Measurements from ENCODE around the gene ZNF821. TPM values are rescaled to one million over a fixed set of nuclear protein-coding genes. Genes with fewer than 3 reads are reported as not detected.

ZNF821 gene
- total RNA-seq, 6 experiments from 2014 or later = 4.1 to 6.2 (median 4.7) TPM

GRCh38 chr16:71894921-71895678 is 11.1 kb upstream of the ZNF821 start, which contains the start of gene IST1:
TSS of gene IST1 (plus strand) at chr16:71895531. CDS start at chr16:71915641, 20,110 bp downstream.
- DNase-seq = peak; percentile 99
- Mint-ChIP-seq H3K4me1 (ENCODE audit: low read depth) (peaks cover 20% of the 10 kb centered on the region), H3K27ac (peak within 1 kb of the TSS; percentile 98), H3K36me3 (ENCODE audit: low read depth) (peaks cover 11% of the 10 kb centered on the region), H3K27me3 (ENCODE audit: insufficient read depth) (no peaks in the 10 kb centered on the region; the same call in none of the 2 replicates), H3K9me3 (no peaks in the 10 kb centered on the region), H3K4me3 (peak within 1 kb of the TSS; percentile 98)
- TF ChIP-seq CTCF (IDR thresholded peaks at IDR 0.05) = no peak

- peak; percentile 52 for DNase-seq
- Mint-ChIP-seq H3K4me1 (ENCODE audit: low read depth) (peaks cover 18% of the 10 kb centered on the region), H3K4me3 (peak overlapping the region; percentile 98), H3K9me3 (no peaks in the 10 kb centered on the region), H3K27me3 (ENCODE audit: insufficient read depth) (no peaks in the 10 kb centered on the region; the same call in none of the 2 replicates), H3K27ac (peak overlapping the region; percentile 98), H3K36me3 (ENCODE audit: low read depth) (peaks cover 11% of the 10 kb centered on the region)
- peak; percentile 45 for TF ChIP-seq CTCF (IDR thresholded peaks at IDR 0.05)
Measured at GRCh38 chr16:71894229-71894920, 10.4 kb upstream of the ZNF821 start.

- DNase-seq = no peak
- Mint-ChIP-seq H3K4me1 (ENCODE audit: low read depth) (peaks cover 18% of the 10 kb centered on the region), H3K4me3 (peak overlapping the region; percentile 98), H3K9me3 (no peaks in the 10 kb centered on the region), H3K27me3 (ENCODE audit: insufficient read depth) (no peaks in the 10 kb centered on the region; the same call in none of the 2 replicates), H3K27ac (peak overlapping the region; percentile 98), H3K36me3 (ENCODE audit: low read depth) (peaks cover 11% of the 10 kb centered on the region)
- TF ChIP-seq CTCF (IDR thresholded peaks at IDR 0.05) = no peak
Measured at GRCh38 chr16:71893888-71894228, 9.9 kb upstream of the ZNF821 start.

- Mint-ChIP-seq H3K36me3 (ENCODE audit: low read depth) (no peaks in the 10 kb centered on the region), H3K27ac (no peak overlapping the region), H3K4me1 (ENCODE audit: low read depth) (peaks cover 18% of the 10 kb centered on the region), H3K9me3 (no peaks in the 10 kb centered on the region), H3K4me3 (no peak overlapping the region), H3K27me3 (ENCODE audit: insufficient read depth) (no peaks in the 10 kb centered on the region; the same call in none of the 2 replicates)
- no peak for TF ChIP-seq CTCF (IDR thresholded peaks at IDR 0.05)
- no peak for DNase-seq
Measured at GRCh38 chr16:71889147-71889546, 5.2 kb upstream of the ZNF821 start.

GRCh38 chr16:71885261-71885650 is 1.3 kb upstream of the ZNF821 start:
- H3K36me3 Mint-ChIP-seq (ENCODE audit: low read depth) = no peaks in the 10 kb centered on the region
- H3K27ac Mint-ChIP-seq = peak overlapping the region; percentile 52; the same call in 1 of the 2 replicates
- H3K4me1 Mint-ChIP-seq (ENCODE audit: low read depth) = peaks cover 25% of the 10 kb centered on the region
- no peaks in the 10 kb centered on the region; the same call in 1 of the 2 replicates for H3K27me3 Mint-ChIP-seq (ENCODE audit: insufficient read depth)
- no peak for TF ChIP-seq CTCF (IDR thresholded peaks at IDR 0.05)
- no peak for DNase-seq
- no peaks in the 10 kb centered on the region for H3K9me3 Mint-ChIP-seq
- peak overlapping the region; percentile 95 for H3K4me3 Mint-ChIP-seq

All from HFFc6 (cell line).